ENCODE results near the gene ENAM.

Gene ENAM, protein sequence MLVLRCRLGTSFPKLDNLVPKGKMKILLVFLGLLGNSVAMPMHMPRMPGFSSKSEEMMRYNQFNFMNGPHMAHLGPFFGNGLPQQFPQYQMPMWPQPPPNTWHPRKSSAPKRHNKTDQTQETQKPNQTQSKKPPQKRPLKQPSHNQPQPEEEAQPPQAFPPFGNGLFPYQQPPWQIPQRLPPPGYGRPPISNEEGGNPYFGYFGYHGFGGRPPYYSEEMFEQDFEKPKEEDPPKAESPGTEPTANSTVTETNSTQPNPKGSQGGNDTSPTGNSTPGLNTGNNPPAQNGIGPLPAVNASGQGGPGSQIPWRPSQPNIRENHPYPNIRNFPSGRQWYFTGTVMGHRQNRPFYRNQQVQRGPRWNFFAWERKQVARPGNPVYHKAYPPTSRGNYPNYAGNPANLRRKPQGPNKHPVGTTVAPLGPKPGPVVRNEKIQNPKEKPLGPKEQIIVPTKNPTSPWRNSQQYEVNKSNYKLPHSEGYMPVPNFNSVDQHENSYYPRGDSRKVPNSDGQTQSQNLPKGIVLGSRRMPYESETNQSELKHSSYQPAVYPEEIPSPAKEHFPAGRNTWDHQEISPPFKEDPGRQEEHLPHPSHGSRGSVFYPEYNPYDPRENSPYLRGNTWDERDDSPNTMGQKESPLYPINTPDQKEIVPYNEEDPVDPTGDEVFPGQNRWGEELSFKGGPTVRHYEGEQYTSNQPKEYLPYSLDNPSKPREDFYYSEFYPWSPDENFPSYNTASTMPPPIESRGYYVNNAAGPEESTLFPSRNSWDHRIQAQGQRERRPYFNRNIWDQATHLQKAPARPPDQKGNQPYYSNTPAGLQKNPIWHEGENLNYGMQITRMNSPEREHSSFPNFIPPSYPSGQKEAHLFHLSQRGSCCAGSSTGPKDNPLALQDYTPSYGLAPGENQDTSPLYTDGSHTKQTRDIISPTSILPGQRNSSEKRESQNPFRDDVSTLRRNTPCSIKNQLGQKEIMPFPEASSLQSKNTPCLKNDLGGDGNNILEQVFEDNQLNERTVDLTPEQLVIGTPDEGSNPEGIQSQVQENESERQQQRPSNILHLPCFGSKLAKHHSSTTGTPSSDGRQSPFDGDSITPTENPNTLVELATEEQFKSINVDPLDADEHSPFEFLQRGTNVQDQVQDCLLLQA

DNA sequence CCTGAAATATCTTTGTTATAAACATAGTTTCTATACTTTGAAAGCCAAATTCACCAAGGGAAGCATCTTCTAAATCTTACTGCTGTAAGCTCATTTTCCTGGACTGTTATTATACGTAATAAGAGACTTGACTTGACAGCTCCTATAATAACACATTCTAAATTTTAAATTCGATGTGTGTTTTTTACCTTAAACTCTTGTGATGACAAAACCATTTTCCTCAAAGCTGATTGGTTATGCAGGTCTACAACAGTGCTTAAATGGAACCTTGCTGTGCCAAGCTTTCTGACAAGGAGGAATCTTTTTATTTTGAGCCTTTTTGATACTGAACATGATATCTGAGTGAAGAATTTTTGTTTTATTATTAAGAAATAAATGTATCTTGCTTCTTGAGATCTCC lies at the start of gene ENAM:
ENAM (plus strand) TSS at position 301 of the 400 bp plus-strand sequence. CDS start 757 bp downstream, outside the sequence.
- DNase-seq: no peak

DNA sequence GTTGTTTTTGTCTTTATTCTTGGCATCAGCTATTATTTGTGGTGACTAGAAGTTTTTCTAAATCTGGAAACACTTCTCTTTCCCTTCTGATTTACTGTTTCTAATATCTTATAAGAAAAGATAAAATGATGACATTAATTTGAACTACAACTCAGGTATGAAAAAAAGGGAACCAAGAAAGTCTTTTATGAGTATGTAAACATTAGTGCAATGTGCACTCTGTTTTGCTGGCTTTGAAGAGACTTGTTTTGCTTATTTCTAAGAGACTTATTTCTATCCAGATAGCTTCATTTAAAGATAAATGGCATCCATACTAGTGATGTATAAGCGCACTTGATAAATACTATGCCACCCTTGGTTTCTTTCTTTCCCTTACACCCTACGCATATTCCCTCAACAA lies 46.6 kb upstream of the ENAM start:
- no peak for DNase-seq

DNA sequence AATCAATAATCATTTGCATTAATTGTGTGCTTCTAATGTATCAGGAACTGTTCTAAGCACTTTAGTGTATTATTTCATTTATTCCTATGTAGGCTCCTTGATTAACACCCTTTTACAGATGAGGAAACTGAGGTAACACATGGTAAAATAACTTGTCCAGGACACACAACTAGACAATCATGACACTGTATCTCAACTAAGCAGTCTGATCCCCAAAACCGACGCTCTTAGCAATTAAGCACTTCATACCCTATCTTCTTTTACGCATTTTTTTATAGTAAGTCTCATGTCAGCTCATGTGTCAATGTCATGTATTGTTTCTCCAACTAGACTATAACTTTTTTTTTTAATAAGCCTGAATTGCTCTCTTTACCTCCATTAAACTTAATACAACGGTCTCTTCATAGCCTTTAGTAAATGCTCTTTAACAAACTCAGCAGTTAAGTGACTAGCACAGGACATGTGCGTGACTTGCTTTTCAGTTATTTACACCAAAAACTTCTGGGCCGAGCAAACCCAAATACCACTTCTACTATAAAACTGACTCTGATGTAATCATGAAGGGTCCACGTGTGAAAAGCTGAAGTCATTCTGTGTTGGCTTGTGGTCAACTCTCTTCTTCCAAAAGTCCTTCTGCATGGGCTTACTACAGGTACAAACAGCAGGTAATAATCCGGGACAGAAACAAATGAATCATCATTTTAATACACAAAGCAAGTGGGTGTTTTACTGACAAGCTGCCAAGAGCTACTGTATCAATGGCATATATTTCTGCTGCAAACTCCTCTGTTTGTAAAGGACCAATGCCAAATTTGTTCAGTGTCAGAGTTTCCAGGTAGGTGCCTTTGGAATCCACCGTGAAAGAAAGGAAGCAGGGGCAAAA lies 44.4 kb upstream of the ENAM start:
- no peak for DNase-seq

DNA sequence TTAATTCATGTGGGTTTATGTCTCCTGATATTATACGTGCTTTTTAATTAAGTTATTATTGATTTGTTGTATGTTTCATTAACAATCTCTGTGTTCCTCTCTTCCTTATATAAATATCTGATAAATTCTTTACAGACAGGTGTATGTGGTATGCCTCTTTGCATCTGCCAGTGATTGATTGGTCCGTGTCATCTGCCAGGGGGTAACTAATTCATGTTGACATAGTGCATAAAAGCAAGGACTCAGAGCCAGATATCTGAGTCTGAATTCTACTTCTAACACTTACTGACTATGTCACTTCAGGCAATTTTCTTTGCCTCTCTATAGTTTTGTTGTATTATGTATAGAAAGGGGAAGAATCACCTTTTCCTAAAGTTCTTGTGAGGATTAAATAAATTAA lies 41.7 kb upstream of the ENAM start:
- no peak for DNase-seq

DNA sequence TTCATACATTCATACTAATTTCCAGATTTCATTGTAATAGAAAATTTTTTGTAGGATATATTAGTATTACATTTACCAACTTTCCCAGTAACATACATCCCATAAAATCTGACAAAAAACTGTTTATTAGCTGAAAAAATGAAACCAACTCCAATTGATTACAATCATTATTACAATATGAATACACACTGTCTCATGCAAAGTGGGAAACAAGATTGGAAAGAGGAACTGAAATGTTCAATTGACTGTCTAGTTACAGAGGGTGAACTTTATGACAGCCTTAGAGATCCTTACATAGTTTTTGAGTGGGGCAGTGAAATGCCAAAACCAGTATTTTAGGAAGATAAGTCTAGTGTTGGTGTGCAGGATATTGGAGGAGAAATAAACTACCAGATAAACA lies 38.8 kb upstream of the ENAM start:
- peak in 1 of 3 donors; percentile 22 for DNase-seq

DNA sequence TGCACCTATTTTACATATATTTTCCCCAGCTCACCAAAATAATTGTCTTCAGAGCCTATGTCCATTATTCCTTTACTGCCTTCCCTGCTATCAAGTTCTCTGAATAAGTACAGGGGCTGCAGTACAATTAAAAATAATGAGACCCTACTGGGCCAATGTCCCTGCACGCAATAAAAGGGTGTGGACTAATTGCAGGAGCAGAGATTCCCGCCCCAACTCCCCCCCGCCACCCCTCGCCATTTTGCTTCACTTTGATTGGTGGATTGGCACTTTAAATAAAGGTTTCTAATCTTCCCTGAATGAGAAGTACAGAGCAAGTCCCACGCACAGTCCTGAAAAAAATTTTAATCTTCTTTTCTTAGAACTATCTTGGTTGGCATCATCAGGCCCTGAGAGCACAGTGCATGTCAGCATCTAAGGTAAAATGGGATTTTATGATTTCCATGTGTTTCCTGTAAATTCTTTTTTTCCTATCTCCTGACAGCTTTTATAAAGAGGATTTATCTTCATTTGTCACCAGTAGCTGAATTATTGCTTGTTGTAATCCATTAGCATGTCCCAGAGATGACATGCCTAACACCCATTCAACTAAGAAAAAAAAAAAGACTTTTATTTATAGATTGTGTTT lies 36.5 kb upstream of the ENAM start, which contains the start of gene AMBN:
AMBN (plus strand) TSS at position 302 of the 628 bp plus-strand sequence; CDS start at position 405, 103 bp downstream.
- no peak for DNase-seq

DNA sequence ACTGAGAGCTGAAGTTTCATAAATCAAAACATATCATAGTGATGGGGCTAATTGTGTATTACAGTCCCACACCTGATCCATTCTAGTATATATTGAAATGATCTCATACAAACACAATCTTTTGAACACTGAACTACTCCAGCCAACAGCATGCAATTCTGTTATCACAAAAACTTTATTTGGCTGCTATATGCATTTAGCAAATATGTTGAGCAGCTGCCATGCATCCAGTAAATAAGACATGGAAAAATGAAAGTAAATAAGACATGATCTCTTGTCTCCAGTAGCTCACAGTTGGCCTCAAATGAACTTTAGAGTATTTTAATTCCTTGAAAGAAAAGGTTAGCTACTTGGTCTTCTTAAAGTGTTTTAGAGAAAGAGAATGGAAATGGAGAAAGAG lies 34.3 kb upstream of the ENAM start:
- no peak for DNase-seq

DNA sequence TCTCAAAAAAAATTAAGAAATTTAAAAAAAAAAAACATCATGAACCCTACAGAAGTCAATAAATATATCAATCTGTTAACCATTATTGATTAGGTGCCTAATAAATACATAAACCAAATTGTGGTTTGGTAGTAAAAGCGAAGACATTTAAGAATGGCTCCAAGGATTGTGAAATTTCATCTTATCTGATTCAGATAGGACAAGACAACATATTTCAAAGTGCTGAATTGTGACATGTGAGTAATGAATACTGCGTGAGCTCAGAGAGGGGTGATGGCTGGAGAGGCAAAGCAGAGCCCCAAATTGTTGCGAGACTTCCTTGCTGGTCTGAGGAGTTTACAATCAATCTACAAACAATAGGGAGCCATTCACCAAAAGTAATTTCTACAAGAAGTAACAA lies 28.2 kb upstream of the ENAM start:
- no peak for DNase-seq

DNA sequence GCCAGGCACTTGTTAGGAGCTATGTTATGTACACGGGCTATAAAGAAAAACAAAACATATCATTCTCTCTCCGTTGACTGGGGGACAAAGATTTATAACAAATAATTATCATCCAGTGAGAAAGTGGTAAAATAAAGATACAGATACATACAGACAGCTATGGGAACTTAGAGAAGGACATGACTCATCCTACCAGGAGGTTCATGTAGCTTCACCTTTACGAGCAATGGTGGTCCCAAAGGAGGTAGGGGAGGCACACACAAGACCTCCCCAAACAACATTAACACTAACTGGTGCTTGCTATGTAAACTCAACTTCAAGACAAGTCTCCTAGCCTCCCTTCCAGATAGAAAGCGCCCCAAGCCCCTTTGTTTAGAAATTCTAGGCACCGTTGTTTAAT lies 27.6 kb upstream of the ENAM start:
- no peak for DNase-seq

DNA sequence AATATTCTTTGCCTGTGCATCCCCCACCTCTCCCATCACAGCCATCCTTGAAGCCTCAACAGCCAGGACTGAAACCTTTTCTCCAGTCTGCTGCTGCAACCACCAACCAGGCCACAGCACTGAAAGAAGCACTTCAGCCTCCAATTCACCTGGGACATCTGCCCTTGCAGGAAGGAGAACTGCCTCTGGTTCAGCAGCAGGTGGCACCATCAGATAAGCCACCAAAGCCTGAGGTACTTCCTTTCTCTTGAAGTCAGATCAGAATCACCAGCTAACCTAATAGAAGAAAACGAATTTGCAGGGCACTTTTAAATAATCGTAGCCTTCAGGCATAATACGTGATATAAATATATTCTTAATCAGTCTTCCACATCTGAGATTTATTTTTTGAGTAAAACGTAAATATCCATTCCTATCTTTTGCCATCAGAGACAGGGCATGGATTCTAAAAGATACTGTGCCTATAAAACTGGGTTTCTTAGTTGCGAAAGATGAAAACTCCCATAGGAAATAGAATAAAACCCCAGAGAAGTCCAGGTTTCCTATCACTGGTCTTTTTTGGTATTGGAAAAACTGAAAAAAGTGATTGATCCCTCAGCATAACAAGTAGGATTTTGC lies 27.0 kb upstream of the ENAM start:
- peak; percentile 65 to 73 (median 67) for DNase-seq

DNA sequence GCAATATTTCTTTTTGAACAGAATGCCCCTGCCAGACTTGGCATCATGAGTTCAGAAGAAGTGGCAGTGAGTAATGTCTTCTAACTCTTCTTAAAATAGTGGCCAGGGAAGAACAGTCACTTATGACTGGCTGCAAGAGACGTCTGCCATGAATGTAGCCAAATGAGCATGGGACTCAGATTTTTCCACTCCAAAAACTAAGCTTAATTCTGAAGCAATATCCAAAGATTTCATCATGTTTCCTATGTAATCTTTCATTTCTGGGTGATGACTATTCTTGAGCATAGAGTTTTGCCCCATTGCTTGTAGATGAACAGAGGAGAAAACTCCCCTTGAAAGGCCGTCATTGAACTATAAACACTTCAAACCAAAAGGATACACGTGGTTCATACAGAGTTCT lies 24.7 kb upstream of the ENAM start:
- peak in 2 of 3 donors; percentile 8 to 47 for DNase-seq

DNA sequence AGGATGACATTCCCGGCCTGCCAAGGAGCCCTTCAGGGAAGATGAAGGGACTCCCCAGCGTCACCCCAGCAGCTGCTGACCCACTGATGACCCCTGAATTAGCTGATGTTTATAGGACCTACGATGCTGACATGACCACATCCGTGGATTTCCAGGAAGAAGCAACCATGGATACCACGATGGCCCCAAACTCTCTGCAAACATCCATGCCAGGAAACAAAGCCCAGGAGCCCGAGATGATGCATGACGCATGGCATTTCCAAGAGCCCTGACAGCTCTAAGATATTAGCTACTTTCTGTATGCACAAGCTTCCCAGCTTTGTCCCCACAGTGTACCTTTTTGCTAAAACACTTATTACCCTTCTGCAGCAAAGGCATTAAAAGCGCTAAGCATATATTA lies 22.1 kb upstream of the ENAM start:
- DNase-seq: no peak

DNA sequence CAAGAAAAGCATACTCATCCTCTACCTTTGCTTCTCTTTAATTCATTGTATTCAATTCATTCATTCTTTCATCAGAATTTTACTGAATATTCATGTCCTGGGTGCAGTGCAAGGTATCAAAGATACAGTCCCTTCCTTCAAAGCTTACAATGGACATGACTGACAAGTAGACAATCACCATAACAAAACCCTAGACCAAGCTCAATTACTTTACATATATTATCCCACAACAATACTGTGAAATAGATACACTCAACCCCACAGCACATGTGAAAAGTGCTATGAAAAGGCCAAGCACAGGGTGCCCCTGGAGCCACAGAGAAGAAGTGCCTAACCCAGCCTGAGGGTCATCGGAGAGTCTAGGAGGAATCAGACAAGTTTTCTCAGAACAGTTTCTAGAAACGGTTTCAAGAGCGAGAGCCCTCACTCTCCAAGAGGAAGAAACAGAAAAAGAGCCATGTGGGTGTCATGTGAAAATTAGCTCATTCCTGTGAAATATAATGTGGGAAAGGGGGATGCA lies 21.1 kb upstream of the ENAM start:
- no peak for DNase-seq

DNA sequence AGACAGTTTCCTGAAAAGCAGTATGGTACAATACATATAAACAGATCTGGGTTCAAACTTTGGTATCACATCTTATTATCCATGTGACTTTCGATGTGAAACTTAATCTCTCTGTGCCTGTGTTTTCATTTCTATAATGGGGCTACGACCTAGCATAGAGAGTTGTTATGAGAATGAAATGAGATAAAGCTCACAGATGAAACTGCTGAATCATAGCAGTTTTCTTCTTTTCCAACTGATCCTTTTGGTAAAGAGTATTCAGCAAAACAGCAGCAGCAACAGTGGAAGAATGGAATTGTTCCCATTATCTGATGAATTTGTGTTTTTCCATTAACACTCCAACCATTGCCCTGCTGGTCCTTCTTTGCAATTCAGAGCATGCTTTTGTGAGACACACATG lies 20.2 kb upstream of the ENAM start:
- DNase-seq: no peak

DNA sequence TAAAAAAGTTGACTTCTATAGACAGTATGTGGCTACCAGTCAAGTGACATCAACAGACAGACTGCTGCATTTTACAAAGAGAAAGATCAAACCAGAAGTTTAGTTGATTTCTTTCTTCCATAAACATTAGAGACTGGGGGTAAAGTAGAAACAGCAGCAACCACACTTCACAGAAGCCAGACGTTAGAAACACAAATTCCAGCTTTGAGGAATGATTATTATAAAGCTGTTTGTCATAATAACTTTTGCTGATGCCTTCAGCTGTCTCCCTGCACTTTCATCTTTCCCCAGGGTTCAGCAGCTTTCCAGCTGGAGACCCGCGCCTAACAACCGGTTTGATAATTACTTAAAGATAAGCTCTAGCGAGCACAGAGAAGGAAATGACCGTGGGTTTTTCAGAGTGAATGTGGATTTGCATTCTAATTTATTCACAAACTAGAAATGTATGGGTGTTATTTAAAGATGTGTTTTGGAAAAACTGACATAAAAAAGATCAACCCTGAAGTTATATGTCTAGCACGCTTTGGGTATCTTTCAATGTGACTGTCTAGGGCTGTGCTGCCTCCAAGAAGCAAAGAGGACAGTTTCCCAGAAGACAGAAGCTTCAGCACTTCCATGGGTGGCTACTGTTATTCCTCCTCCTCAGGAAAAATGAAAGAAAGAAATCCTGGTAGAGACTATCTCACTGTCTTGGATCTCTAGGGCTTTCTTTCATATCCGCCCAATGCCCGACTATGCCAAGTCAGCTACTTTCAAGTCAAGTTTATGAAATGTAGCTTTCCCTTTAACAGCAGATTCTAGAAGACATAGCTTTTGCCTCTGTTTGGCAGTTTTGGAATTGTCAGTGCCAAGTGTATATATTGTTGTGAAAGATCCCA lies 15.0 kb upstream of the ENAM start:
- DNase-seq: no peak

DNA sequence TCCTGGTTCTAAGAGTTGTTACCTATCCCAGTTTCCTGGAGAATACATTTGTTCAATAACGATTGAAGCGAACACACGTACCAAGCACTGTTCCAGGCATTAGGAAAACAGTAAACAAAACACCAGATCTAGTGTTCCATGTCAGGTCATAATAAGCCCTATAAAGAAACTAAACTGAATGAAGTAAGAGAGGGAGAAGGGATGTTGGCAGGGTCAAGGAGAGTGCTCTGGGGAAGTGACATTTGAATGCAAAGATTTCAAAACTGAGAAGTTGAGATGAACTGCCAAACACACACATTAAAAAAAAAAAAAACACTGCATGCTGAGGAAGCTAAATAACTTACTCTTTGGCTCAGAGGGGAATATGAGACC lies 14.4 kb upstream of the ENAM start:
- DNase-seq: peak; percentile 21 to 46 (median 27)

DNA sequence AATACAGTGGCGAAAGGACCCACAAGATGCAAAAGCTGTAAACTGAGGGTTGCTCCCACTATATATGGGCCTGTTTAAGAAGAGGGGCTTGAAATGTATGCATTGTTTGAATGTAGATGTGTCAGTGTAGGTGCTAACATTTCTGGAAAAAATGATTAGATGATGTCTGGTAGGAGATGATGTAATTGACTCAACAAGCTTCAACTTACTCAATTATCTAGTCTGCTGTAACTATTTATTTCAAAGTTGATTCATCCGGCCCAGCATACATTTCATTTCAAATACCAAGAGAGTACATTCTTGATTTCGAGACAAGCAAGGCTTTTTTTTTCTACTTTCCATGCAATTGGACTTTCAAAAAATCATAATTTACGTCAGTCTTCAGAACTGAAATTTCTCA lies 9.3 kb upstream of the ENAM start:
- DNase-seq: no peak

DNA sequence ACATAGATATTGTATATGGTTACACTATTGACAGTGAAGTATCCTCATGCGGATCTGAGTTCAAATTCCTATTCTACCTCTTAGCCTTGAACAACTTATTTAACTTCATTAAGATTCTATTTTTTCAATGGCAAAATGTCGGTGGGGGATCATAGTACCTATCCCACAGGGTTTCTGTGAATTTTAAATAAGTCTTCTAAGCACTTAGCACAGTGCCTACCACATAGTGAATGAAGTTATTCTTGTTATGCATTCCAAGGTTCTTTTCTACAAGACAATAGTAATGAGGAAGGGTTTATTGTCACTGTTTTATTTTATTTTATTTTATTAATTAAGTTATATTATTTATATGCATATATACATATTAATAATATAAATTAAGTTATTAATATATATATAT lies 8.8 kb upstream of the ENAM start:
- DNase-seq: no peak

DNA sequence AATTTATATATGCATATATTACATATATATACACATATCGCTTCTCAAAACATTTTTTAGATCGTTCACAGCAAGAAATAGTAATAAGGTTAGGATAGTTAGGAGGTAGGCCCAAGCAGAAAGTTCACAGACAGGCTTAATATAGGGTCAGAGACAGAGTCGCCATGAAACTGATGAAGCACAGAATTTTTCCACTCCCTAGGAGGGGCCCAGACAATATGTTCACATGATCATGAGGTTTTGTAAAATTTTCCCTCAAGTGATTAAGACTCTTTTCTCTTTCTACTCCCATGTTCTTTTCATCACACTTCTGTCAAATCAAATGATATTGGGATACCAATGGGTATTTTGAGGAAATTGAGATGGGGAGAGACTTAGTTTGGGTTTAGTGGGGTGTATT lies 5.2 kb upstream of the ENAM start:
- DNase-seq: no peak

DNA sequence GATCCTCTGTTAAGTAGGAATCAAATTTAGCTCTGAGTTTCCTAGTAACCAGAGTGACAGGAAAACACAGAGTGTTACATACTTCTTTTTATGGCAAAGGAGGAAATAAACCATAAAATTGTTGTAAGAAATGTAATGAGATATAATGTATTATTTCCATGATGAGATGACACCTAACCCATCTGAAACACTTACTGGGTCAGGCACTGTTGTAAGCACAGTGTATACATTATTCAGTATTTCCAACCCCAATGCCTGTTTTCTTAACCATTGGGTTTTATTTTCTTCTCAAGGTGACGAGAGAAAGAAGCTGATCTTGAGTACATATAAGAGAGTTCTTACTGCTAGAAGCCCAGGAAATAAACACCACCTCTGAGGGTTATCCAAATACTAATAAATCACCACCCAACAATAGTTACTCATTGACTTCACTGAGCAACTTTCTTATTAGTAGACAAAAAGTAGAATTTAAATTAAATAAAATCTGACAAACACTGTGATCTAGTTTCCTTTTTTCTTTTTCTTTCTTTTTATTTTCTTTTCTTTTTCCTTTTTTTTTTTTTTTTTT lies 4.2 kb upstream of the ENAM start:
- no peak for DNase-seq
